Measurements from ENCODE around the gene PRKAA2. TPM values are rescaled to one million over a fixed set of nuclear protein-coding genes. Genes with fewer than 3 reads are reported as not detected.

PRKAA2 gene
- total and polyA plus RNA-seq, 4 donors = 9.6 to 27.4 (median 11.1) TPM

DNA sequence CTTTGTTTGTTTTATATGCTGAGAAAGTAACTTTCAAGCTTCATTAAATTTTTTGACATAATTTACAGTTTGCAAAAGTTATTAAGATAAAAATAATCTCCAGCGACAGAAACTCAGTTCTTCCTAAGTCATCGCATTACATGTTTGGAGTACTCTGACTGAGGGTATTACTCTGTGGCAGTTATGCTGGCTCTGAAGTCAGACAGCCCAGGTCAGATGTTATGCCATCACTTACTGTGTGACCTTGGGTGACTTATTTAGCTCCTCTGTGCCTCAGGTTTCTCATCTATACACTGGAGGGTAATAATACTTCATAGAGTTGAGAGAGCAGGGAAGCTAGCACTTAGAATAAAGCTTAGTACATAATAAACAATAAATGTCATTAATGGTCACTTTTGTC is 26.4 kb downstream of the PRKAA2 start:
- Histone ChIP-seq H3K36me3 (ENCODE audit: control insufficient read depth, insufficient read depth, low read length) (no peaks in the 10 kb centered on the region), H3K27ac (ENCODE audit: low read depth, low read length) (no peak overlapping the region), H3K27me3 (ENCODE audit: control insufficient read depth, insufficient read depth, low read length) (no peaks in the 10 kb centered on the region), H3K4me3 (ENCODE audit: low read depth, low read length) (no peak overlapping the region), H3K4me1 (ENCODE audit: control insufficient read depth, insufficient read depth, low read length) (no peaks in the 10 kb centered on the region), H3K9me3 (ENCODE audit: control insufficient read depth, insufficient read depth, low read length) (no peaks in the 10 kb centered on the region)
- DNase-seq (ENCODE audit: low read depth in 4 of 6, low spot score in 6 of 6) = no peak
- 100% methylated on average over 1 of the region's 2 CpGs for WGBS (ENCODE audit: insufficient coverage)

DNA sequence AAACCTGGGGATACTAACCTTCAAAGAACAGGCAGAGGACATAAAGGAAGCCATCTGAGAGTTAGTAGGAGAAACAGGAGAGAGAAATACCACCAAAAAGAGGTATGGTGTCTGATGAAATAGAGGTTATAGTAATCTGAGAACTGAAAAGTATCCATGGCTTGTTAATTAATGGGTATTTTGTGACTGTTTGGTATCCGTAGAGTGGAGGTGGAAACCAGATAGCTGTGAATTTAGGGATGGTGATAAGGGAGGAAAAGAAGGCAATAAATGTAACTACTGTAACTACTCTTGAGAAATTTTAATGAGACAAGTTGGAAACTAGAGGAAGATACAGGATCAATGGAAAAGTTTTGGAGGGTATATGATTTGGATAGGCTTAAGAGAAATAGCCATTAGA is 27.5 kb downstream of the PRKAA2 start:
- H3K4me3 ChIP-seq (ENCODE audit: low read depth, low read length) = no peak overlapping the region
- H3K27me3 ChIP-seq (ENCODE audit: control insufficient read depth, insufficient read depth, low read length) = no peaks in the 10 kb centered on the region
- no peaks in the 10 kb centered on the region for H3K4me1 ChIP-seq (ENCODE audit: control insufficient read depth, insufficient read depth, low read length)
- H3K36me3 ChIP-seq (ENCODE audit: control insufficient read depth, insufficient read depth, low read length) = no peaks in the 10 kb centered on the region
- 0% methylated on average over 1 of the region's 1 CpG for WGBS (ENCODE audit: insufficient coverage)
- H3K27ac ChIP-seq (ENCODE audit: low read depth, low read length) = no peak overlapping the region
- DNase-seq (ENCODE audit: low read depth in 4 of 6, low spot score in 6 of 6) = no peak
- no peaks in the 10 kb centered on the region for H3K9me3 ChIP-seq (ENCODE audit: control insufficient read depth, insufficient read depth, low read length)

DNA sequence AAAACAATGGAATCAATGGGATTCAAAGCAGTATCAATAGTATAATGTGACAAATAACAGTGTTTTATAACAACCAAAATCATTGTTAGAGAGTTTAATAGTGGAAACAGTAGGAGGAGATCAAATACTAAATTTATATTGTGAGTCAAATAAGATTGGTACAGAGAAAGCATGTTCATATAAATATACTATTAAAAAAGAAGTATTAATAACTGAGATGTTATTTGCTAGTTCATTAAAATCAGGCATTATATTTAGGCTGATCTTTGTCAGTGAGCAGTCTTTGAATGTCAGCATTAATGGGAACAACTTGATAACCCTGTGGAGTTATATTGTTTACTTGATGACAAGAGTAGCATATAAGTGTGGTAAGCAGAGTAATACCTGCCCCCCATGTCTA is 30.6 kb downstream of the PRKAA2 start:
- Histone ChIP-seq H3K4me3 (ENCODE audit: low read depth, low read length) (no peak overlapping the region), H3K4me1 (ENCODE audit: control insufficient read depth, insufficient read depth, low read length) (no peaks in the 10 kb centered on the region), H3K9me3 (ENCODE audit: control insufficient read depth, insufficient read depth, low read length) (no peaks in the 10 kb centered on the region), H3K36me3 (ENCODE audit: control insufficient read depth, insufficient read depth, low read length) (no peaks in the 10 kb centered on the region), H3K27ac (ENCODE audit: low read depth, low read length) (no peak overlapping the region), H3K27me3 (ENCODE audit: control insufficient read depth, insufficient read depth, low read length) (no peaks in the 10 kb centered on the region)
- no peak for DNase-seq (ENCODE audit: low read depth in 4 of 6, low spot score in 6 of 6)

DNA sequence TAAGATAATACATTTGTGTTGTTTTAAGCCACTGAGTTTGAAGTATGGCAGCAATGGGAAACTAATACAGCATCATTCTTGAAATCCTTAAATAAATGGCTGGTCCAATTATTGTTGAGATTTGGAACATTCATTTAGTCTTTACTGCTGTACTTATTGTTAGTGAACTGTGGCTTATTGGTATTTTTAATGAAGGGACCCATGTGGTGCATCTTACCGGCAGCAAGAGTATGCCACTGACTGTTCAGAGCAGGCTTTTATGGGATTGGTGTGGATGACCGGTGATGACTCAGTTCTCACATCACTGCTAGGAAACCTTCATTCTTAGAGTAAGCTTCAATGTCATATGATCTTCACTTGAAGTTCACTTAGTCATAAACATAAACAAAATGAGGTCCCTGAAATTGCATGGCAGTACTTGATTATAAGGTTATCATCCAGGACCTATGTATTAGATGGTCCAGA is 31.5 kb downstream of the PRKAA2 start:
- no peaks in the 10 kb centered on the region for H3K36me3 ChIP-seq (ENCODE audit: control insufficient read depth, insufficient read depth, low read length)
- H3K9me3 ChIP-seq (ENCODE audit: control insufficient read depth, insufficient read depth, low read length) = no peaks in the 10 kb centered on the region
- DNase-seq (ENCODE audit: low read depth in 4 of 6, low spot score in 6 of 6) = no peak
- H3K27ac ChIP-seq (ENCODE audit: low read depth, low read length) = no peak overlapping the region
- H3K27me3 ChIP-seq (ENCODE audit: control insufficient read depth, insufficient read depth, low read length) = no peaks in the 10 kb centered on the region
- no CpG with 5 or more reads among the region's 2 CpGs for WGBS (ENCODE audit: insufficient coverage)
- H3K4me3 ChIP-seq (ENCODE audit: low read depth, low read length) = no peak overlapping the region
- no peaks in the 10 kb centered on the region for H3K4me1 ChIP-seq (ENCODE audit: control insufficient read depth, insufficient read depth, low read length)

DNA sequence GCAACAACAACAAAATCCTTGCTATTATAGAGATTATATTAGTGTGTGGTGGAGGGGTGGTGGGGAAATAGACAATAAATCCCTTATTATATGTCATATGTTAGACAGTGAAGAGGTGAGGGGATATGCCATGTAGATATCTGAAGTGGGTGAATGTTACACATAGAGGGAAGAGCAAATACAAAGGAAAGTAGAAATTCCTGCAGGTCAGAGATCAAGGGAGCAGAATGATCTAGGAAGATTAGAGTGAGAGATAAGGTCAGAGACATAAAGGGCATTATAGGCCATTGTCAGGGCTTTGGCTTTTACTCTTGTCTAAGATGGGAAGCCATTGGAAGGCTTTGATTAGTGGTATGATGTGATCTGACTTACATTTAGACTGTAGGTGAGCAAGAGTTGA is 38.5 kb downstream of the PRKAA2 start:
- no peak for DNase-seq (ENCODE audit: low read depth in 4 of 6, low spot score in 6 of 6)
- Histone ChIP-seq H3K27me3 (ENCODE audit: control insufficient read depth, insufficient read depth, low read length) (no peaks in the 10 kb centered on the region), H3K4me3 (ENCODE audit: low read depth, low read length) (no peak overlapping the region), H3K36me3 (ENCODE audit: control insufficient read depth, insufficient read depth, low read length) (no peaks in the 10 kb centered on the region), H3K4me1 (ENCODE audit: control insufficient read depth, insufficient read depth, low read length) (no peaks in the 10 kb centered on the region), H3K27ac (ENCODE audit: low read depth, low read length) (no peak overlapping the region), H3K9me3 (ENCODE audit: control insufficient read depth, insufficient read depth, low read length) (no peaks in the 10 kb centered on the region)

DNA sequence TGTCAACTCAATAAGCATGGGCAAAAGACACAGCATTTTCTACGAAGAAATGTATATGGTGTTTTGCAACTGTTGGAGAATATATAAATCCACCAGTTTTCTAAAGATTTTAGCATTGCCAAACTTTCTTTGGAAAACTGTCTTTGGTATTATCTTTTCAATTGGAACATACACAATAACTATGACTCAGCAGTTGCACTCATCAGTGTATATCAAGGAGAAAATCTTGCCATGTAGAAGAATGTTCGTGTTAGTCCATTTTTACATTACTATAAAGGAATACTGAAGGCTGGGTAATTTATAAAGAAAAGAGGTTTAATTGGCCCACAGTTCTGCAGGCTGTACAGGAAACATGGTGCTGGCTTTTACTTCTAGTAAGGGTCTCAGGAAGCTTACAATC is 41.1 kb downstream of the PRKAA2 start:
- no peak for DNase-seq (ENCODE audit: low read depth in 4 of 6, low spot score in 6 of 6)
- Histone ChIP-seq H3K27ac (ENCODE audit: low read depth, low read length) (no peak overlapping the region), H3K36me3 (ENCODE audit: control insufficient read depth, insufficient read depth, low read length) (no peaks in the 10 kb centered on the region), H3K4me3 (ENCODE audit: low read depth, low read length) (no peak overlapping the region), H3K4me1 (ENCODE audit: control insufficient read depth, insufficient read depth, low read length) (no peaks in the 10 kb centered on the region), H3K9me3 (ENCODE audit: control insufficient read depth, insufficient read depth, low read length) (no peaks in the 10 kb centered on the region), H3K27me3 (ENCODE audit: control insufficient read depth, insufficient read depth, low read length) (no peaks in the 10 kb centered on the region)
- WGBS (ENCODE audit: insufficient coverage) = no CpG with 5 or more reads among the region's 2 CpGs

DNA sequence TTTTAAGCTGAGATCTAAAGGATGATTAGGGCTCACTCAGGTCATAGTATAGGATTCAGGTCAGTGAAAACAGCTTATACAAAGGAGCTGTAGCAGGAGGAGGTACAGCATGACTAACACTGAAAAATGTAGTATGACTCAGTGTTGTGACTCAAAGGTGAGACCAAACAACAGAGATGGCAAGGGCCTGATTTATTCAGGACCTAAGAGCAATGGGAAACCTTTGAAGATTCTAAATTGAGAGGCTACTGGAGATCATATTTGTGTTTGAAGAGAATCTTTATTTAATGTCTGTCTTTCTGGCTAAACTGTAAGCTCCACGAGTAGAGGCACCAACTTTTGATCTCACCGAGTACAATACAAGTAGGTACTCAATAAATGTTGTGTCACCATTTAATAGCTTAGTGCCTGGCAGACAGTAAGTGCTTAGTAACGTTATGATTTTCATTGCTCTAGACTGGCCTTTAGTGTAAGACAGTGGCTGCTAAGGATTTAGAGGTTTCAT is 43.5 kb downstream of the PRKAA2 start:
- 60% methylated on average over 2 of the region's 3 CpGs for WGBS (ENCODE audit: insufficient coverage)
- Histone ChIP-seq H3K27ac (ENCODE audit: low read depth, low read length) (no peak overlapping the region), H3K9me3 (ENCODE audit: control insufficient read depth, insufficient read depth, low read length) (no peaks in the 10 kb centered on the region), H3K36me3 (ENCODE audit: control insufficient read depth, insufficient read depth, low read length) (no peaks in the 10 kb centered on the region), H3K27me3 (ENCODE audit: control insufficient read depth, insufficient read depth, low read length) (no peaks in the 10 kb centered on the region), H3K4me3 (ENCODE audit: low read depth, low read length) (no peak overlapping the region), H3K4me1 (ENCODE audit: control insufficient read depth, insufficient read depth, low read length) (no peaks in the 10 kb centered on the region)
- DNase-seq (ENCODE audit: low read depth in 4 of 6, low spot score in 6 of 6) = no peak

DNA sequence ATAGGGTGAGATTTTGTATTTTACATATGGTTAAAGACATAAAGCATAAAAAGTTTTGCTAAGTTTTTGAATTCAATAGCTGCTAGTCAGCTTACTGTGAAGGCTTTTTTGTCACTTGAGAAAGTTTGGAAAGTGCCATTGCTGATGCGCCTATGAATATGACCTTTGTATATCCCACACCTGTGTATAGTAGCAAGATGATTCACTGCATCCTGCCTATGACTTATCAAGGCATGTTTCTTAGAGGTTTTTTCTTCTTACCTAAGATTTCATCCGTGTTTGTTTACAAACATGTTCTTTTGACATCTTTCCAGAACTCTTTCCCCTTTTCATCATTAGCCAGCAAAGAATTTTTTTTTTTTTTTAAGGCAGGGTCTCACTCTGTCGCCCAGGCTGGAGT is 51.5 kb downstream of the PRKAA2 start:
- Histone ChIP-seq H3K27ac (ENCODE audit: low read depth, low read length) (no peak overlapping the region), H3K36me3 (ENCODE audit: control insufficient read depth, insufficient read depth, low read length) (peaks cover 4% of the 10 kb centered on the region), H3K9me3 (ENCODE audit: control insufficient read depth, insufficient read depth, low read length) (no peaks in the 10 kb centered on the region), H3K27me3 (ENCODE audit: control insufficient read depth, insufficient read depth, low read length) (no peaks in the 10 kb centered on the region), H3K4me3 (ENCODE audit: low read depth, low read length) (no peak overlapping the region), H3K4me1 (ENCODE audit: control insufficient read depth, insufficient read depth, low read length) (no peaks in the 10 kb centered on the region)
- DNase-seq (ENCODE audit: low read depth in 4 of 6, low spot score in 6 of 6) = no peak
- no CpG with 5 or more reads among the region's 3 CpGs for WGBS (ENCODE audit: insufficient coverage)

DNA sequence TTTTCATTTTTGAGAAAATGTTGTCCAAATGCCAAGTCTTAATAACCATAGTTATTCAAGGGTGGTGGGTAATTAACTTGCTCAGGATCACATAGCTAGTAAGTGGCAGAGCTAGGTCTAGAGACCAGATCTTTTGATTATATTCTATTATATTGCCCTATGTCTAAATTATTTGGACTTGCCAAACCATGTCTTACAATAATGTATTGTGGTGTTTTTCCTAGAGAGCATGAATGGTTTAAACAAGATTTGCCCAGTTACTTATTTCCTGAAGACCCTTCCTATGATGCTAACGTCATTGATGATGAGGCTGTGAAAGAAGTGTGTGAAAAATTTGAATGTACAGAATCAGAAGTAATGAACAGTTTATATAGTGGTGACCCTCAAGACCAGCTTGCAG is 58.6 kb downstream of the PRKAA2 start:
- peaks cover 6% of the 10 kb centered on the region for H3K36me3 ChIP-seq (ENCODE audit: control insufficient read depth, insufficient read depth, low read length)
- H3K4me1 ChIP-seq (ENCODE audit: control insufficient read depth, insufficient read depth, low read length) = no peaks in the 10 kb centered on the region
- WGBS (ENCODE audit: insufficient coverage) = no CpG with 5 or more reads among the region's 1 CpG
- no peak overlapping the region for H3K27ac ChIP-seq (ENCODE audit: low read depth, low read length)
- no peak overlapping the region for H3K4me3 ChIP-seq (ENCODE audit: low read depth, low read length)
- H3K27me3 ChIP-seq (ENCODE audit: control insufficient read depth, insufficient read depth, low read length) = no peaks in the 10 kb centered on the region
- no peak for DNase-seq (ENCODE audit: low read depth in 4 of 6, low spot score in 6 of 6)
- H3K9me3 ChIP-seq (ENCODE audit: control insufficient read depth, insufficient read depth, low read length) = no peaks in the 10 kb centered on the region

DNA sequence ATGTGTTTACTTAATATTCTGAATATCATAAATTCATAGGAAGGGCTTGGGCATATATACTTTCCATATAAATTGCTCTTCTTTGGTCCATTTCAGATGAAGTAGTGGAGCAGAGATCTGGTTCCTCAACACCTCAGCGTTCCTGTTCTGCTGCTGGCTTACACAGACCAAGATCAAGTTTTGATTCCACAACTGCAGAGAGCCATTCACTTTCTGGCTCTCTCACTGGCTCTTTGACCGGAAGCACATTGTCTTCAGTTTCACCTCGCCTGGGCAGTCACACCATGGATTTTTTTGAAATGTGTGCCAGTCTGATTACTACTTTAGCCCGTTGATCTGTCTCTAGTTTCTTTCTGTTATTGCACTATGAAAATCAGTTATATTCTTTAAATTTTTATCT is 62.3 kb downstream of the PRKAA2 start:
- Histone ChIP-seq H3K36me3 (ENCODE audit: control insufficient read depth, insufficient read depth, low read length) (peaks cover 2% of the 10 kb centered on the region), H3K27ac (ENCODE audit: low read depth, low read length) (no peak overlapping the region), H3K9me3 (ENCODE audit: control insufficient read depth, insufficient read depth, low read length) (no peaks in the 10 kb centered on the region), H3K27me3 (ENCODE audit: control insufficient read depth, insufficient read depth, low read length) (no peaks in the 10 kb centered on the region), H3K4me1 (ENCODE audit: control insufficient read depth, insufficient read depth, low read length) (no peaks in the 10 kb centered on the region), H3K4me3 (ENCODE audit: low read depth, low read length) (no peak overlapping the region)
- no peak for DNase-seq (ENCODE audit: low read depth in 4 of 6, low spot score in 6 of 6)
- 93% methylated on average over 1 of the region's 4 CpGs for WGBS (ENCODE audit: insufficient coverage)
